ENCODE results near the gene ZNF497.
"Not testable (repeated sequence)": the region's sequence is repeated elsewhere in the genome, so short reads cannot be mapped to it uniquely, and the experiment has no call there.

ZNF497 gene

GRCh38 chr19:58393725-58394033 lies 31.1 kb upstream of the ZNF497 start:
- DNase-seq, result no peak

GRCh38 chr19:58392945-58393724 lies 30.6 kb upstream of the ZNF497 start:
- DNase-seq, result no peak

GRCh38 chr19:58388175-58388526 lies 25.6 kb upstream of the ZNF497 start:
- DNase-seq, result no peak

DNA sequence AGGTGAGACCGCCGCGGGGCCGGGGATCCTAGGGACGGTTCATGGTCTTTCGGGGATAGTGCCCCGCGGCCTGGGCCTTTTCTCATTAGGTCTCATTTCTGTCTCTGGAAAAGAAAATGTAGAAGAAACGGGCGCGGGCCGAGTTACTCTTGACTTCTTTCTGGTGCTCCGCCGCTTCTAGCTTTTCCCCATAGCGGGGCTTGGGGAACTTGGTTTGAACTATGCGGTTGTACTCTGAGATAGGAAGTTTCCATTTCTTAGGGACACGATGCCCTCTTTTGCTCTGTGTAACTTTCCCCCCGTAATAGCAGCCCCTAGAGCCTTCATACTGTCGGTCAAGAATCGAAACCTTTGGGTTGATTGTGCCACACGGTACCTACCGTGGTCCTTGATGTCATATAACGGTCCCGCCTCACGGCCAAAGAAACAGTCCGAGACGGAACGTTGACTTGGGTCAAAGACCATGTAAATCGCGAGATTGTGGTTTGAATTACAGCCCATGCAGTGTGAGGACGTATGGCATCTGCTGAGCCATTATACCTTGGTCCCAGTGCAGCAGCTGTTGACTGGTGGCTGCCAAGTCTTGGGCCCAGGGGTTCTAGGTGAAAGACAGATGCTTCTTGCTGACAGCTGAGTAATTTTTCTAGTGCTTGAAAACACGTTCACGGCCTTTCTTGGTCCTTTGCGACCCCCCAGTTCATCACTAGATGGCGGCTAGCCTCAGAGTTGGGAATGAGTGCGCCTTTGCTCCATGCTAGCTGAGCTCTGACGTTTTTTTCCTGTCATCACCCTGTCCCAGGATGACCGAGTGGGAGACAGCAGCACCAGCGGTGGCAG lies 25.0 kb upstream of the ZNF497 start:
- no peak for DNase-seq

DNA sequence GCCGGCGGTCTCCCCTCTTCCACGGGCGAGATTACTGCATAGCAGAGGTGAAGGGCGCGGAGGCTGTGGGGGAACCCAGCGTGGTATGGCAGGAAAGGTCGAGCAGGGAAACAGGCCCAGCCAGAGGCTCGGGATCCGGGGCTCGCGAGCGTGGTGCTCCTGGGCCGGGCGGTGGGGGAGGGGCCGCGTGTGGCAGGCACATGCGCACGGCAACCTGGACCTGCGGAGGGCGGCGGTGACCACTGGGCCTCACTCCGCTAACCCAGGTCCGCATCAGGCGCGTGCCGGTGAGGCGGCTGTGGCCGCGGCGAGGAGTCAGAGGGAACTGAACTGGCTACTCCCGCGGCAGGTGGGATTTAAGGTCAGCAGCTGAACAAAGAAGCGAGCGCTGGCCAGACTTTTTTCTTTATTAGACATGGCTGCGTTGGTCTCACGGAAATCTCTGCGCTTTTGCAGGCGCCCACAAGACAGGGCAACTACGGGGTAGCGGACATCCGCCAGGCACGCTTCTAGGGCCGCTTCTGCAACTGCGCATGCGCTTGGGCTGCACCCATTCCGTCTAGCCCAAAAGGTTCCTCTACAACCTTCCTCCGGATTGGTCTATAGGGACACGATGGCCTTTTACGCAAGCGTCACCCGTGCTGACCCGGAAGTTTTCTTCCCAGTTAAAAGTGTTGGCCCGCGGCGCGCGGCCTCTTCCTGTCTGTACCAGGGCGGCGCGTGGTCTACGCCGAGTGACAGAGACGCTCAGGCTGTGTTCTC lies 24.2 kb upstream of the ZNF497 start, which contains the start of gene RPS5:
RPS5 (plus strand) TSS at position 694 of the 762 bp plus-strand sequence. CDS start 869 bp downstream, outside the sequence.
- DNase-seq, result peak; percentile 94

GRCh38 chr19:58385891-58386575 lies 23.5 kb upstream of the ZNF497 start:
- DNase-seq, result no peak

DNA sequence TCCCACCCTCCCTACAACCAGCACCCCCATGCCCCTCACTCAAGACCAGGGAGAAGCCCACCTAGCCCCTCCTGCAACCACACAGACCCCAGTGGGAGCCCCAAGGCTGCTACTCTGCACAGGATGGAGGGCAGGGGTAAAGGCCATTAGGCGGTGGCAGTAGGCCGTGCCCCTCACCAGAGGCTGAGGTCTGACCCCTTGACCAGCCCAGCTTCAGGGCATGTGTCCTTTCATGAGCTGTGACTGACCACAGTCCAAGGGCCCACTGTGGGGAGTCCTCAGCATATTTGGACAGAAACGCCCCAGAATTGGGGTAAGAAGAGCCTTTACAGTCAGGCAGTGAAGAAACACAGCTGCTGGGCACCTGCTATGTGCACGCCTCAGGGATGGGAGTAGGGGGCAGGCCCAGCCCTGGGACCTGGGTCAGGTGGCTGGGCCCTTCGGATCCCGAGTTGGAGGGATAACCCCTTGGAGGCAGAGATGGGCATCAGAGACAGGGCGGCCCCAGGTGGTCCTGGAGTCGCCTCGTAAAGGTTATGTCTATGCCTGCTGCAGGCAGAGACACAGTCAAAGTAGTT lies 22.9 kb upstream of the ZNF497 start:
- DNase-seq, result no peak

DNA sequence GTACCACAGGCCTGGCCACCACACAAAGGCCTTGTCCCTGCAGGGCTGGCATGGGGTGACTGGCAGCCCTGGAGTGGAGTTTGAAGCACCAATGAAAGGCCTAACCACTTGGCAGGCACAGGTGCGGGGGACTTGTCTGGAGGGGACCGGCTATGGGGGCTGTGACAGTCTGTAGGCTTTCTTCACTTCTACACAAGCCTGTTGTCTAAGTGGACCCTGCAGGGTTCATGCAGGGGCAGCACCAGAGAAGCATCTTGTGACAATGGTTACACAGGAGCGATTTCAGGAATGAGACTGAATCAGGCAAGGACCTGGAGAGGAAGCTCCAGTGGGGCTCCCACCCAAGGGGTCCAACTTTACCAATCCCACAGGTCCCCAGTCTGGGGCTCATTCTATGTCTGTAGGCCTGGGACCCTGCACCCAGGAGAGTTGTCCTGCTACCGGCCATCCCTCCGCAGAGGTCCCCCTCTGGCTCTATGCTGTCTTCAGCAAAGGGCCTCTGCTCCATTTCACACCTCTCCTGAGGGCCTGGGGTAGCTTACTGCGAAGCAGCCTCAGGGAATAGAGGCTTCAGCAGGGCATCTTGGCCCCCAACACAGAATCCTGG lies 20.5 kb upstream of the ZNF497 start:
- DNase-seq, result no peak

DNA sequence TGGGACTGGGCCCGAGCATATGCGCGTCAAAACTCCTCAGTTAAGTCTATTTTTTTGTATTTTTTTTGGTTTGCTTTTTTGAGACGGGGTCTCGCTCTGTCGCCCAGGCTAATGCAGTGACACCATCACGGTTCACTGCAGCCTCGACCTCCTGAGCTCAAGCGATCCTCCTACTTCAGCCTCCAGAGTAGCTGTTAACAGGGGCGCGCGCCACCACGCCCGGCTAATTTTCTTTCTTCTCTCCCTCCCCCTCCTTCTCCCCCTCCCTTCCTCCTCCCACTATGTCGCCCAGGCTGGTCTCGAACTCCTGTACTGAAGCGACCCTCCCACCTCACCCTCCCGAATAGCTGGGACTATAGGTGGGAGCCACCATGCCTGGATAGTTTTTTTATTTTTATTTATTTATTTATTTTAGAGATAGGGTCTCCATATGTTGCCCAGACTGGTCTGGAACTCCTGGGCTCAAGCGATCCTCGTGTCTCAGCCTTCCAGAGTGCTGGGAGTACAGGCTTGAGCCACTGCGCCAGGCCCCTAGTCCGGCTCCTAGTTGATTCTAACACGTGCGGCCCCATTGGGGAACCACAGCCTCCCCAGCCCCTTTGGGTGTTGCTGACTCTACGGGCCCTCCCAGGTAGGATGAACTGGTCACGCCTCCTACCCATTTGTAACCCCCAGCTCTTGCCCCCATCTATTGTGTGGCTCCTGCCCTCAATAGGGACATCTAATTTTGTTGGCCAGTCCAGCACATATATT lies 19.1 kb upstream of the ZNF497 start:
- DNase-seq, result no peak

- DNase-seq, result peak; percentile 97
Measured at GRCh38 chr19:58380662-58381459, 18.3 kb upstream of the ZNF497 start, which contains the start of gene ZNF837. TSS of gene ZNF837 (minus strand) at chr19:58381030. CDS start at chr19:58369332, 11,698 bp downstream.

DNA sequence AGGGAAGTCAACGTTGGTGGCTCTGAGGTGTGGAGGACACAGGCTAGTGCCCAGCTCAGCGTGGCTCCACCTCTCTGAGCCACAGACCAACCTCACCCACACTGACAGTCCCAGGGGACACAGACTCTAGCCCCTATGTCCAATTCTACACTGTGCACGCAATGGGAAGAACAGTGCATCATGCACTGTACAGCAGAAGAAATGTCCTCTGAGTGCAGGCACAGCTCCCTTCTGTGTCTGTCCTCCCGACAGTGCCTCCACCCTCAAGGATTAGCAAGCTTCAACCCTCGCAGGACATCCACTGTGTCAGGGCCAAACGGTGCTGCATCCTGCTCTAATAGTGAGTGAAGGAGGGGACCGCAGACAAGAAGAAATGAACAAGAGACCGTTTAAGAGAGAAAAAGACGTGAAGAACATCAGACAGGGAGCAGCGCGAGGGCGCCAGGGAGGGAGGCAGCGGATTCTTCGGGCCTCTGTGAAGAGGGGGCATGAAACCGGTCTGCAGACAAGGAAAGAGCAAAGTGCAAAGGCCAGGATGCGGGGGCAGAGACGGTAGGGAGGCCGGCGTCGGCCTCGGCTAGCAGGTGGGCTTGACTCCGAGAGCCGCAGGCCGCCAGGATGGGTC lies 17.6 kb upstream of the ZNF497 start:
- no peak for DNase-seq

- no peak for DNase-seq
Measured at GRCh38 chr19:58379246-58379645, 16.7 kb upstream of the ZNF497 start.

GRCh38 chr19:58376724-58377123 lies 14.2 kb upstream of the ZNF497 start:
- DNase-seq, result not testable (repeated sequence)

- no peak for DNase-seq
Measured at GRCh38 chr19:58374200-58374599, 11.6 kb upstream of the ZNF497 start.

DNA sequence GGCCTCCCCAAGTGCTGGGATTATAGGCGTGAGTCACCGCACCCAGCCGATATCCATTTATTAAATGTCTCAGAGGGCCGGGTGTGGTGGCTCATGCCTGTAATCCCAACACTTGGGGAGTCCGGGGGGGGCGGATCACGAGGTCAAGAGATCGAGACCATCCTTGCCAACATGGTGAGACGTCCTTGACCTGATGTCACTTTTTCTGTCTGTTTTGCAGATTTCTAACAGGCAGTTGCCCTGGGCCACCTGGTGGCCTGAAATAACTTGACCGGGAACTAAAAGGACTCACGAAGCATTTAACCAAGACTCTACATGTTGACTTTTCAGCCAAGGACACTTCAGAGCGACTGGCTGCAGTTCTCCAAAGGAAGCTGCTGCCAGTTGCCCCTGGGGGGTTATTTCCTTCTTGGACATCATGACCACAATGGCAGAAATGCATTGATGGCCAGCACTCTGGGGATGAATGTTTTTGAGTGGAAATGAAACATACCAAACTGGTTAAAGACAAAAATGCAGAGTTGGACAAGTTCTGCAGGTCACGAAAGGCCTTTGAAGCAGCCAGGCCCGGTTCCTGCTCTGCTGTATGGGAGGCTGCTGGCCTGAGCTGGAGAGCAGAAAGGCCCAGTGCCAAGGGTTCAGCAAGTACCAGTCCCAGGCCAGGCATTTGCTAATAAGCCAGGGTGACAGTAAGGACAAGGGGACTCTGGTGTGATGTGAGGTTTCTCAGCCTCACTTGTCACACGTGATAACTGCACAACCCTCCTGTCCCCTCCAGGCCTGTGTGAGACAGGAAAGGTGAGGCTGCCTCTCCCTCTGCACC lies 10.0 kb upstream of the ZNF497 start:
- no peak for DNase-seq

DNA sequence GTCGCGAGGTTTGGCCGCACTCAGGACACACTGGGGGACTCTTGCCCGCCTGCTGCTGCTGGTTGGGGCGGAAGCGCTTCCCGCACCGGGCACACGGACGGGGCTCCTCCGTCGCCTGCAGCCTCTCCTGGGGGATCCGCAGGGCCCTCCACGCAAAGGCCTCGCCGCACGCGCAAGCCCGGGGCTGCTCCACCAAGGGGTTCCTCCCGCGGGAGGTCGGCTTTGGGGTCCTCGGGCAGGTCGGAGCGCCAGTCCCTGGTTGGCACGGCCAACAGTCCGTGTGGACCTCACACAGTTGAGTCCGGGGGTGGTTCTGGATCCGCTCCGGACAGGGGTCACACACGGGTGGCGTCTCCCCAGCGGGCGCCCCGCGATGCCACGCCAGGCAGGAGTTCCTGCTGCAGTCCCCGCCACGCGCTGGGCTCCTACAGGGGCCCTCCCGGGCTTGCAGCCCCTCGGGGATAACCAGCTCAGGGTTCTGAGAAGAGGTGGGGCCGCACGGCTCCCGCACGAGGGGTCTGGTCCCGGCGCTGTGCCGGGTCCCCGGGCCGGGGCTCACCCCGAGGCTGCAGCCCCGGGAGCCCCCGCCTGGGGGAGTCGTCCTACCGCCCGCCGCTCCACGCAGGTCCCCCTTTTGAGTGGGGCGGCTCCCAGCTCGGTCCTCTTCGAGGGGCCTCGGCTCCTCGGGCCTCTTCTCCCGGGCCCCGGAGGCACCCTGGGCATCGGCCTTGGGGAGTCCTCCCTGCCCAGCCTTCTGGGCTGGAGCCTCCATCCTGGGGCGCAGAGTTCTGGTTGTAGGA lies 6.2 kb upstream of the ZNF497 start:
- DNase-seq, result no peak

DNA sequence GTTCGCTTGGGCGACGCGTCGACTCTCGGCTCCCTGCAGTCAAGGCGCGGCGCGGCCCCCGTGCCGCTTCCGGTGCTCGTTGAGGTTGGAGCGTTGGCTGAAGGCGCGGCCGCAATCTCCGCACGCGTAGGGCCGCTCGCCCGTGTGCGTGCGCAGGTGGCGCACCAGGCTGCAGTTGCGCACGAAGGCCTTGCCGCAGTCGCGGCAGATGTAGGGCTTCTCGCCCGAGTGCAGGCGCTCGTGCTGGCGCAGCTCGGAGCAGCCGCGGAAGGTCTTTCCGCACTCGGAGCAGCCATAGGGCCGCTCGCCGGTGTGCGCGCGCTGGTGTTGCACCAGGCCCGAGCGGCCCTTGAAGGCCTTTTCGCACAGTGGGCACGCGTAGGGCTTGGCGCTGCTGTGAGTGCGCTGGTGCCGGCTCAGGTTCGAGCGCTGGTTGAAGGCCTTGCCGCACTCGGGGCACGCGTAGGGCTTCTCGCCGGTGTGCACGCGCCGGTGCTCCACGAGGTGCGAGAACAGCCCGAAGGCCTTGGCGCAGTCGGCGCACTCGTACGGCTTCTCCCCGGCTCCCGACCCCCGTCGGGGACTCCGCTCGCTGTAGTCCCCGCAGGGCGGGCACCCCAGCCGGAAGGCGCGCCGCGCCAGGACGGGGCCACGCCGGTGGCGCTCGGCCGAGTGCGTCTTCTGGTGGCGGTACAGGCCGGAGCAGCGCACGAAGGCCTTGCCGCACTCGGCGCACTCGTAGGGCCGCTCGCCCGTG lies 5.3 kb upstream of the ZNF497 start:
- DNase-seq, result no peak
